Activated T-cell treated with anti-CD3 and anti-CD28 coated beads, Interleukin-2, amount 50 U/mL, for 4 hours (primary cell): ENCODE data around the gene HTR3A. TPM values are rescaled to one million over a fixed set of nuclear protein-coding genes. Genes with fewer than 3 reads are reported as not detected.

ENCODE experiments used
- ATAC-seq, 2 donors: fragments of 200-7000 bp; cut with Tn5 transposase; one replicate each; pipeline ENCODE4 v1.10.0; 2021
- DNase-seq: peaks from one replicate; pipeline ENCODE4 v3.0.0-alpha.2; 2020
- H3K27me3 Mint-ChIP-seq: one replicate; pipeline ENCODE4 v1.8.0; 2021; ENCODE audit warnings: low read depth, mixed read lengths
- H3K36me3 Mint-ChIP-seq: one replicate; pipeline ENCODE4 v1.8.0; 2022; ENCODE audit warnings: mixed read lengths; ENCODE audit not compliant: insufficient read depth
- H3K4me1 Mint-ChIP-seq: one replicate; pipeline ENCODE4 v1.8.0; 2021; ENCODE audit warnings: low read depth, mixed read lengths
- H3K4me3 Mint-ChIP-seq: one replicate; pipeline ENCODE4 v1.8.0; 2021; ENCODE audit warnings: mild to moderate bottlenecking, moderate library complexity, mixed read lengths
- H3K9me3 Mint-ChIP-seq: one replicate; pipeline ENCODE4 v1.8.0; 2021; ENCODE audit warnings: mixed read lengths
- total RNA-seq, 3 donors: library from RNA; stranded (reverse); gene quantifications; one replicate each; pipeline ENCODE4 v1.2.1, GENCODE V29; 2021

HTR3A gene
- total RNA-seq, 3 donors from 2014 or later, result not detected

DNA sequence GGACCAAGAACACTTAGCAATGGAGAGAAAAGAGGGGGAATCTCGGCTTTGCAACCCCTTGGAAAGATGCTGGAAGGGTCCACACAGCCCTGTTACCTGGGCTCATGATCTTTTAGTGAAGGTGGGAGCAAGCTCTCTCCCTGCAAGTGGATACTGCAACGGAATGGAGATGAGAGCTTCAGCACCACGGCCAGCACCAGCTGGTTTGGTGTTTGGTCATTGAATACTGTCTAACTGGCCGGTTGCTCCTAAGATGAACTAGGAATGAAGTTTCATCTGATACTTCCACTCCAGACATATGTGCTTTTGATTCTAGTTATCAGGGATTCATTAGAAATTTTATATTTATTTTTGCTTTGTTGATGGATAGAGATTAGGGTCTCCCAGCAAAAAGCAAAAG is 16.3 kb downstream of the HTR3A start:
- DNase-seq (no peak), ATAC-seq (no peak)
- H3K4me3 Mint-ChIP-seq, result no peak overlapping the region
- no peaks in the 10 kb centered on the region for H3K9me3 Mint-ChIP-seq
- H3K4me1 Mint-ChIP-seq, result no peaks in the 10 kb centered on the region
- H3K36me3 Mint-ChIP-seq, result no peaks in the 10 kb centered on the region
- H3K27me3 Mint-ChIP-seq, result peaks cover 37% of the 10 kb centered on the region

DNA sequence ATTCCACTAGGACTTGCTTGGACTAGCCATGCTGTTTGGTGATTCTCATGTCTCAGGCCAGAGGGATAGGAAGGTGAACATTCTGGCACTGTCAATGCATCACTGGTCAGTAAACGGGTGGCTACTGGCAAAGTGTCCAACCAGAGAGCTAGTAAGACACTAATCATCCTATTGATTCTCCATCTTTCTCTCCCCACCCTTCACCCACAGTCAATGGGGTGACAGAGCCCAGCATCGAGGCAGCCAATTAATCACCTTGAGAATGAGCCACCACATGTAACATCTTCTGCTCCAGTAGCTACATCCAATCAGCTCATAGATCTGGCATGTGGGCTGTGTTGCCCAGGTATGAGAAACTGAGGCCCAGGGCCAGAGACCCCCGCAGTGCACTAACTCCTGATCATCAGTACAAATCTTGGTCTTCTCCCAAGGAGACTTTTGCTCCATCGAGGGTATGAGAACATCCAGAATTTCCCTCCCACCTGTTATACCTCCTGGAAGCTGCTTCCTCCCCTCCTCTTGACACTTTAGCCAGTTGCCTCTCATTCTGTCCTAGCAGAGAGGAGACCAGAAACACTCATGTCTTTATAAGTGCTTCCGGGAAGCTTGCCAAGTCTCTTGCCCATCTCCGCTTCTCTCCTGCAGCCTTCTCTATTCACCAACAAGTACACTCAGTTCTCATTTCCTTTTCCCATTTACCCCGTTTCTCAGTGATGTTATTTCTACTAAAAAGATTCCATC is 17.0 kb downstream of the HTR3A start:
- Mint-ChIP-seq H3K36me3 (no peaks in the 10 kb centered on the region), H3K4me3 (no peak overlapping the region), H3K4me1 (no peaks in the 10 kb centered on the region), H3K9me3 (no peaks in the 10 kb centered on the region), H3K27me3 (peaks cover 37% of the 10 kb centered on the region)
- no peak for ATAC-seq
- DNase-seq, result no peak

DNA sequence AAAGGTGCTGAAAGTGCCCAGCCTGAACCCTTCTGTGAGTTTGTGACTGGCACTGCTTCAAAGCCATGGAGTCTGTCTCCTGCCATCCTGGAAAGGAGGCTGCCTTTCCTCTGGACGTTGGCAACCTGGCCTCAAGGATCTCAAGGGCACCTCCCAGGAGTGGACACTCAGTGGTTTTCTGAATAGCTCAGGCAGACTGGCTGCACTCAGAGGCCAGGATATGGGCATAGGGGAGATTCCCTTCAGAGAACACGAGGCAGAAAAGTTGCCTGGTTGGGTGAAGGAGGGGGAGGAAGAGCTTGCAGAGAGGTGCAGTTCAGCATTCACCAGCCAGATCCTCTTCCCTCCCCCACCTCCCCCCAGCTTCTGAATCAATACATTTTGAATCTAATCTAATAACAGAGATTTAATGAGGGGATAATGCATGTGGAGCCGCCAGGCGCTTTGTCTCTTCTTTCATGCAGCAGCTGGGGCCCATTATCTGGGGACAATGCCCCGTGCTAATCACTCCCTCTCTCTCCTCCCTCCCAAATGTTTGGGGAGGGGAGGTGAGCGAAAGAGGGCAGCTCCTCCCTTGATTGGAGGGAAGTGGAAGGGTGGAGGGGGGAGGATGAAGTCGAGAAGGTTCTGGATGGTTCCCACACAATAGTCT is 17.7 kb downstream of the HTR3A start:
- H3K4me3 Mint-ChIP-seq, result no peak overlapping the region
- H3K9me3 Mint-ChIP-seq, result no peaks in the 10 kb centered on the region
- H3K36me3 Mint-ChIP-seq, result no peaks in the 10 kb centered on the region
- no peak for DNase-seq
- no peaks in the 10 kb centered on the region for H3K4me1 Mint-ChIP-seq
- ATAC-seq, result no peak
- peaks cover 35% of the 10 kb centered on the region for H3K27me3 Mint-ChIP-seq

DNA sequence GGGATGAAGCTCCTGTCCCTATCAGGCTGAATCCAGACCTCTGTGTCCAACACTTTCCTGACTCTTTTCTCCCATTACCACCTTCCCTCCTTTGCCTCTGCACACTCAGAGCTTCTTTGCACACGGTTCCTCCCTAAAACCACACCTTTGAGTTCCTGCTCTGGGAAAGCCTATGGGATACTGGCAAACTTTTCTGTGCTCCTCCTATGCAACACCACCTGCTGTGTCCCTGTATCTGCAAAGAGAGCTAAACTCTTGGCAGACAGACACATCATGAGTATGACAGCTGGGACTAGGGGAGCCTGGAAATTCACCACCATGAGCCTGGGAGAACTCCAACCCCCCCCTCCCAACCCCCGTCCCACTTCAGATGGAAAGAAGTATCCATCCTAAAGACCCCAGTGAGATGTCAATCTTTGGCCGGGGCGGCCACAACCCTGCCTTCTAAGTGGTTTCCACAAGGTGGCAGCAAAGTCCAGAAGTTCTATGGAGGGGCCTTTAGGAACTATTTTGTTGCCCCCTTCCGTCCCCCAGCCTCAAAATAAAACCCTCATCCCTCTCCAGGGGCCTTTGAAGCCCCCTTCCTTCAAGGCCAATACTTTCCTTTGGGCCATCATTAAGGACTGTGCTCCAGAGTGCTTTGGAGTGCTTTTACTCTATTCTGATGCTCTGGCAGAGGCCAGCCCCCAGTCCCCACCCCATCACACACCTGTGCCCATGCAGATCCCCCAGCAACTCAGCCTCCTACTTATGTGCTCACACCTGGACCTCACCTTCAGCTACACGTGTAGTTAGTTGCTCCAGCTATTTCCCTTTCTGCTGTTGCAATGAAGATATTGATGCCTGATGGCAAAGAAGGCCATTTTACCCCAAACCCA is 19.4 kb downstream of the HTR3A start:
- H3K4me1 Mint-ChIP-seq, result no peaks in the 10 kb centered on the region
- H3K4me3 Mint-ChIP-seq, result no peak overlapping the region
- H3K9me3 Mint-ChIP-seq, result no peaks in the 10 kb centered on the region
- H3K36me3 Mint-ChIP-seq, result no peaks in the 10 kb centered on the region
- peaks cover 26% of the 10 kb centered on the region for H3K27me3 Mint-ChIP-seq
- ATAC-seq (peak; percentile 38 to 40), DNase-seq (peak; percentile 25)

DNA sequence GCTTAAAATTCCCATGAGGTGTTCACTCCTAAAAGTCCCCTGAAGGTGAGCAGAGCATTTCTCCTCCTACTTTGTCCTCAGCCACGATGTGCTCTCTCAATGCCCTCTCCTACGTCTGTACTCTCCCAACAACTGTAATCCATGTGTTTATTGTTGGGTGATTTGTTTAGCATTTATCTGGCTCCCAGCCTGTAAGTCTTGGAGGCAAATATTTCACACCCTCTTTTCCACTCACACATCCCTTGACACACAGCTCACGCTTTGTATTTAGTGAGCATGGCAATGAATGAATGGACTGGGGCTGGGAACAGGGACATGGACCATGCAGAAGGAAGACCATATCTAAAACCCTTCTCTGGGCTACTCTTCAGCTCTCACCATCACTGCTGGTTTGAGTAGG is 22.6 kb downstream of the HTR3A start:
- DNase-seq (no peak), ATAC-seq (no peak)
- H3K27me3 Mint-ChIP-seq, result peaks cover 10% of the 10 kb centered on the region
- no peak overlapping the region for H3K4me3 Mint-ChIP-seq
- H3K4me1 Mint-ChIP-seq, result no peaks in the 10 kb centered on the region
- no peaks in the 10 kb centered on the region for H3K36me3 Mint-ChIP-seq
- no peaks in the 10 kb centered on the region for H3K9me3 Mint-ChIP-seq

DNA sequence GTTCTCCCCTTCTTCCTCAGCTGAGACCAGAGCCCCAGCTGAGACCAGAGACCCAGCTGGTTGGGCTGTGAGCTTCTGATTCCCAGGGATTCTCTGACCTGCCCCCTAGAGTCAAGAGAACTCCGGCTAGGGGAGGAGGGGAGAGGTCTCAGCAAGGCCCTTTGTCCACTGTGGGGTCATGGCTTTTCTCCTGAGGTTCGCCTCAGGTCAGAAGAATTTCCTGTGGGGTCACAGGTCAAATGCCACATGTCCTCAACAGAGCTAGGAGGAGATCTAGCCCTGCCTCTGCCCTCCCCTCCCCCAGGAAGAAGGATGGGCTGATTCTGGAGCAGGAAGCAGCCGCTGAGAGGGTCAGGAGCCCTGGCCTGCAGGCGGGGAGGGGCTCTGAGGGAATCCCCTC is 23.7 kb downstream of the HTR3A start:
- Mint-ChIP-seq H3K4me1 (no peaks in the 10 kb centered on the region), H3K4me3 (no peak overlapping the region), H3K27me3 (peaks cover 5% of the 10 kb centered on the region), H3K36me3 (no peaks in the 10 kb centered on the region), H3K9me3 (no peaks in the 10 kb centered on the region)
- DNase-seq, result no peak
- no peak for ATAC-seq

DNA sequence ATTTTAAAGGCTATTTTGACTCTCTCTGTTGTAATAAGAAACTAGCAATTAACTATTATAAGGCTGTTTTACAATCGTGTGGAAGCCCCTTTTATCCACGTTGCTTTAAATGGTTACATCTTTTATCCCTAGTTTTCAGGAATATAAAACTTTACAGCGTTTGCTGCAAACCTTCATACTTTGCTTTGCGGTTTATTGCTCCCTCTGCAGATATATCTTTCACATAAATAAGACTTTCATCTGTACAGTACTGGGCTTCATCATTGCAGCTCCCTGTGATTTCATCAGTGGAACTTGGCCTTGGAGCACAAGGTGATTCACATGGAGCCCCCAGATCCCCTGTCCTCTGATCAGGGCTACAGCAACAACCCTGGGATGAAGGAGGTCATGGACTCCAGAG is 25.6 kb downstream of the HTR3A start:
- Mint-ChIP-seq H3K9me3 (no peaks in the 10 kb centered on the region), H3K4me3 (no peak overlapping the region), H3K27me3 (peaks cover 4% of the 10 kb centered on the region), H3K36me3 (no peaks in the 10 kb centered on the region), H3K4me1 (no peaks in the 10 kb centered on the region)
- no peak for ATAC-seq
- DNase-seq, result no peak

DNA sequence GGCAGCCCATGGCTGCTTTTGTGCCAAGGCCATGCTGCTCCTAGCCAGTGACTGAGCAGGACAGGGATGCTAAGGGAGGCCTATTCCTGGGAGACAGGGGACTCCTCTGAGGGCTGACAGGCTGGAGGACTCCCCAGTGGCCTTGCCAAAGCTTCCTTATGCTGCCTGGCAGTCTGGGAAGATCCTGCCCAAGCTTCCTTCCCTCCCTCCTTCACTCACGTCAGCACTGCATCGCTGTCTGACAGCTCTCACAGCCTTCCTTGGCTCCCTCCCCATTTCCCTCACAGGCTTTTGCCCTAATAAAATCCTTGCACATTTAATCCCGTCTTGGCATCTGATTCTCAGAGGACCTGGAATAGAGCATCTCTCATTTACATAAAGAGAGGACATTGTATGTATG is 26.5 kb downstream of the HTR3A start:
- ATAC-seq, result no peak
- no peaks in the 10 kb centered on the region for H3K4me1 Mint-ChIP-seq
- H3K36me3 Mint-ChIP-seq, result no peaks in the 10 kb centered on the region
- H3K9me3 Mint-ChIP-seq, result no peaks in the 10 kb centered on the region
- no peak for DNase-seq
- H3K27me3 Mint-ChIP-seq, result peaks cover 4% of the 10 kb centered on the region
- no peak overlapping the region for H3K4me3 Mint-ChIP-seq

DNA sequence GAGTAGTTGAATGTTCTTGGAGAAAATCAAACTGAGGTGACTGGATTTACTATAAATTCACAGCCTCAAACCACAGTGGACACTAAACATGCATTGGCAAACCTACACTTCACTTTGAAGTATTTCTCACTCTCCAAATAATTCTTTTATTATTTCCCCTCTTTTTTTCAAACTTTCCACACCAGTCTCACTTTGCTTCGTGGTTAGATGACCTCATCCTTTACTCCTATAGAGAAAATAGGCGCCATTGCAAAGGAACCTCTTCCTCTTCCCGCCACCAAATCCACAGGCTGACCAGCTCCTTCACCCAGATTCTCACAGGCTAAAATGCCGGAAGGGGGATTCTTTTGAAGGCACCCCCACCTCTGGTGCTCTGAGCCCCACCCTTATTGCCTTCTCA is 33.4 kb downstream of the HTR3A start:
- Mint-ChIP-seq H3K4me3 (no peak overlapping the region), H3K9me3 (no peaks in the 10 kb centered on the region), H3K36me3 (no peaks in the 10 kb centered on the region), H3K4me1 (no peaks in the 10 kb centered on the region), H3K27me3 (peaks cover 9% of the 10 kb centered on the region)
- no peak for DNase-seq
- no peak for ATAC-seq

DNA sequence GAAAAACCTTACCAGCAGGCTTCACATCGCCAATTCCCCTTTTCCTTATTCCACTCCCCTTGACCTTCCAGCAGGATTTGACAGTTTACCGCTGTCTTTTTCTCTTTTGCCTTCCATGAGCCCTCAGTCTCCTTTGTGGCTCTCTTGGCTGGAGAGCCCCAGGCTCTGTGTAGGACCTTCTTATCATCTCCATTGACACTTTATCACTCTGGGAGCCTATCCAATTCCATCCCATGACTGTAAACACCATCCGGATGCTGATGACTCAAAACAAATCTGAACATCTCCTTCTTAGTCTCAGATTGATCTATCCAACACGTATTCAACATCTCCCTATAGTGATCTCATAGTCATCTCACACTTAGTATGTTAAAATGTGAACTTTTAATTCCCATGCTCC is 36.0 kb downstream of the HTR3A start:
- ATAC-seq, result no peak
- no peak for DNase-seq

DNA sequence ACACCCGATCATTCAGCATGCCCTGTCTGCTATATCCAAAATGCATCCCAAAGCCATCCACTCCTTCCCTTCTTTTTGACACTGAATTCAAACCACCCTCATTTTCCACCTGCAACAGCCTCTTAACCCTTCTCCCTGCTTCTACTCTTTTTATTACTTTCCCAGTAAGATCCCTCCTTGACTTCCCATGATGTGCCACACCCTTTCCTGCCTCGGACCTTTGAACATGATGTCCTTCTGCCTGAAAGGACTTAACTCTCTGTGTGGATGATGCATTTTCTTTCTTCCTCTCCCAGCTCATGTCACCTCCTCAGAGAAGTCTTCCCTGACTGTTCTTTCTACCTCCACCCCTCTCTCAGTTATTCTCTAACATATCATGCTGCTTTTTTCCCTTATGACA is 36.5 kb downstream of the HTR3A start:
- DNase-seq (no peak), ATAC-seq (no peak)
- Mint-ChIP-seq H3K9me3 (no peaks in the 10 kb centered on the region), H3K4me3 (no peak overlapping the region), H3K4me1 (no peaks in the 10 kb centered on the region), H3K27me3 (peaks cover 9% of the 10 kb centered on the region), H3K36me3 (no peaks in the 10 kb centered on the region)

More for the DNA sequence above, 36.0 kb downstream of the HTR3A start:
- Mint-ChIP-seq H3K4me3 (no peak overlapping the region), H3K27me3 (peaks cover 9% of the 10 kb centered on the region), H3K36me3 (no peaks in the 10 kb centered on the region), H3K9me3 (no peaks in the 10 kb centered on the region), H3K4me1 (no peaks in the 10 kb centered on the region)

DNA sequence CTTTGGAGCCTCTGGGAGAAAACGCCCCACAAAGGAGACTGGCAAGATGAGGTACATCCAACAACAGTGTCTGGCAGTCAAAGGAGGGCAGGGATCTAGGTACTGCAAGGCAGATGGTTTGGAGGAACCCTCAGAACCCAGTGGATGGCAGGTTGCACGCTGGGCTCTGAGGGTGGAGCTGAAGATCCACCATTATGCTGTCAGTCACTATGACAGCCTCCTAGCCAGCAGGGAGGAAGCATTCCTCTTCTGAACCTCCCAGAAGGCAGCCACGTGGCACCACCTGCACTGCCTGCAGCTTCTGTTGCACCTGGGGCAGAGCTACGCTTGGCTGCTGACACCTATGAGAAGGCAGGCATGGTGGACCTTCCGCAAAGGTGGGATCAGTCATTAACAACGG is 40.2 kb downstream of the HTR3A start:
- peaks cover 11% of the 10 kb centered on the region for H3K27me3 Mint-ChIP-seq
- ATAC-seq, result no peak
- H3K4me1 Mint-ChIP-seq, result no peaks in the 10 kb centered on the region
- no peak overlapping the region for H3K4me3 Mint-ChIP-seq
- H3K36me3 Mint-ChIP-seq, result no peaks in the 10 kb centered on the region
- H3K9me3 Mint-ChIP-seq, result no peaks in the 10 kb centered on the region
- no peak for DNase-seq

DNA sequence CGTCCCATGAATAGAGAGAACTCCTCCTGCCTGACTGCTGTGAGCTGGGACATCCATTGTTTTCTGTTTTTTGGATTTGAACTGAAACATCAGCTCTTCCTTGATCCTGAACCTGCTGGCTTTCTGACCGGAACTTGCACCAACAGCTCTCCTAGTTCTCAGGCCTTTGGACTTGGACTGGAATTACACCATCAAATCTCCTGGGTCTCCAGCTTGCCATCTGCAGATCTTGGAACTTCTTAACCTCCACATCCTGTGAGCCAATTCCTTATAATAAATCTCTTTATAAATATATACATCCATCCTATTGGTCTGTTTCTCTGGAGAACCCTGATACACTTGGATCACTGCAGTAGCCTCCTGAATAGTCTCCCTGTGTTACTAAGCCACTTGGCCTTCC is 42.1 kb downstream of the HTR3A start:
- H3K4me3 Mint-ChIP-seq, result no peak overlapping the region
- H3K9me3 Mint-ChIP-seq, result no peaks in the 10 kb centered on the region
- H3K4me1 Mint-ChIP-seq, result no peaks in the 10 kb centered on the region
- DNase-seq (no peak), ATAC-seq (no peak)
- peaks cover 11% of the 10 kb centered on the region for H3K27me3 Mint-ChIP-seq
- no peaks in the 10 kb centered on the region for H3K36me3 Mint-ChIP-seq

DNA sequence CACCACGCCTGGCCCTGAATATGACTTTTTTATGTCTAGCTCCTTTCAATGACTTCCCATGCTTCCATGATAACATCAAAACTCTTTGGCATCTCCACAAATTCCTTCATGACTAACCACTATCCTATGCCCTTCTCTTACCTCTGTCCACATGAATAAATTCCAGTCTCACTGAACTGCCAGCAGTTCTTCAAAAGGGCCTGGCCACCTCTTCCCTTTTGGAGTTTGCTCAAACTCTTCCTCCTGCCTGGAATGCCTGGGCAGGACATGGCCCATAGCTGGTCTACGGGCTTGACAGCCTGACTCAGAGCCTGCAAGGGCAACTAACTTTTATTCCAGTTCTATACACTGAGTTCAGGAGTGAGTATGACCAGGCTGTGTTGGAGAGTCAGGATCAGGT is 42.8 kb downstream of the HTR3A start:
- no peak for DNase-seq
- ATAC-seq, result no peak
- Mint-ChIP-seq H3K4me1 (no peaks in the 10 kb centered on the region), H3K4me3 (no peak overlapping the region), H3K9me3 (no peaks in the 10 kb centered on the region), H3K27me3 (peaks cover 5% of the 10 kb centered on the region), H3K36me3 (no peaks in the 10 kb centered on the region)
